ENCODE measurements around the gene CAMK1G.

Gene CAMK1G

GRCh38 chr1:209569455-209570207, 13.9 kb upstream of the CAMK1G start:
- Histone ChIP-seq H3K4me1 (ENCODE audit: insufficient read depth, low read length) (no peaks in the 10 kb centered on the region), H3K27me3 (ENCODE audit: insufficient read depth, low read length) (peaks cover 28% of the 10 kb centered on the region), H3K4me3 (ENCODE audit: low read length) (no peak overlapping the region), H3K9ac (ENCODE audit: low read depth, low read length) (no peak overlapping the region), H3K36me3 (ENCODE audit: insufficient read depth, low read depth, low read length) (no peaks in the 10 kb centered on the region), H3K9me3 (ENCODE audit: insufficient read depth, low read depth, low read length) (no peaks in the 10 kb centered on the region), H3K27ac (ENCODE audit: low read length) (no peak overlapping the region)

GRCh38 chr1:209570743-209571142, 12.8 kb upstream of the CAMK1G start:
- no peaks in the 10 kb centered on the region for H3K9me3 ChIP-seq (ENCODE audit: insufficient read depth, low read depth, low read length)
- no peaks in the 10 kb centered on the region for H3K36me3 ChIP-seq (ENCODE audit: insufficient read depth, low read depth, low read length)
- H3K4me3 ChIP-seq (ENCODE audit: low read length), result no peak overlapping the region
- H3K27ac ChIP-seq (ENCODE audit: low read length), result no peak overlapping the region
- peaks cover 21% of the 10 kb centered on the region for H3K27me3 ChIP-seq (ENCODE audit: insufficient read depth, low read length)
- H3K4me1 ChIP-seq (ENCODE audit: insufficient read depth, low read length), result no peaks in the 10 kb centered on the region
- H3K9ac ChIP-seq (ENCODE audit: low read depth, low read length), result no peak overlapping the region

GRCh38 chr1:209576392-209577197, 6.9 kb upstream of the CAMK1G start:
- Histone ChIP-seq H3K9me3 (ENCODE audit: insufficient read depth, low read depth, low read length) (no peaks in the 10 kb centered on the region), H3K36me3 (ENCODE audit: insufficient read depth, low read depth, low read length) (no peaks in the 10 kb centered on the region)

GRCh38 chr1:209577346-209577745, 6.2 kb upstream of the CAMK1G start:
- Histone ChIP-seq H3K9ac (ENCODE audit: low read depth, low read length) (no peak overlapping the region), H3K27me3 (ENCODE audit: insufficient read depth, low read length) (peaks cover 13% of the 10 kb centered on the region; the same call in 1 of the 2 replicates), H3K27ac (ENCODE audit: low read length) (no peak overlapping the region), H3K4me1 (ENCODE audit: insufficient read depth, low read length) (no peaks in the 10 kb centered on the region), H3K4me3 (ENCODE audit: low read length) (no peak overlapping the region), H3K9me3 (ENCODE audit: insufficient read depth, low read depth, low read length) (no peaks in the 10 kb centered on the region), H3K36me3 (ENCODE audit: insufficient read depth, low read depth, low read length) (no peaks in the 10 kb centered on the region)

More at GRCh38 chr1:209576392-209577197, 6.9 kb upstream of the CAMK1G start:
- Histone ChIP-seq H3K4me1 (ENCODE audit: insufficient read depth, low read length) (no peaks in the 10 kb centered on the region), H3K4me3 (ENCODE audit: low read length) (no peak overlapping the region), H3K27ac (ENCODE audit: low read length) (no peak overlapping the region), H3K27me3 (ENCODE audit: insufficient read depth, low read length) (peaks cover 13% of the 10 kb centered on the region; the same call in 1 of the 2 replicates), H3K9ac (ENCODE audit: low read depth, low read length) (no peak overlapping the region)

- Histone ChIP-seq H3K27me3 (ENCODE audit: insufficient read depth, low read length) (peaks cover 24% of the 10 kb centered on the region), H3K9ac (ENCODE audit: low read depth, low read length) (no peak overlapping the region), H3K9me3 (ENCODE audit: insufficient read depth, low read depth, low read length) (no peaks in the 10 kb centered on the region), H3K4me3 (ENCODE audit: low read length) (no peak overlapping the region), H3K27ac (ENCODE audit: low read length) (no peak overlapping the region), H3K36me3 (ENCODE audit: insufficient read depth, low read depth, low read length) (no peaks in the 10 kb centered on the region), H3K4me1 (ENCODE audit: insufficient read depth, low read length) (peaks cover 4% of the 10 kb centered on the region; the same call in 1 of the 2 replicates)
Measured at GRCh38 chr1:209580577-209580976, 2.9 kb upstream of the CAMK1G start.

- H3K4me1 ChIP-seq (ENCODE audit: insufficient read depth, low read length), result peaks cover 18% of the 10 kb centered on the region
- peaks cover 34% of the 10 kb centered on the region for H3K27me3 ChIP-seq (ENCODE audit: insufficient read depth, low read length)
- no peaks in the 10 kb centered on the region for H3K36me3 ChIP-seq (ENCODE audit: insufficient read depth, low read depth, low read length)
- H3K9me3 ChIP-seq (ENCODE audit: insufficient read depth, low read depth, low read length), result no peaks in the 10 kb centered on the region; the same call in 1 of the 2 replicates
- no peak overlapping the region for H3K27ac ChIP-seq (ENCODE audit: low read length)
- H3K4me3 ChIP-seq (ENCODE audit: low read length), result peak overlapping the region; percentile 67
- H3K9ac ChIP-seq (ENCODE audit: low read depth, low read length), result no peak overlapping the region; the same call in 1 of the 2 replicates
Measured at GRCh38 chr1:209584231-209584672, 738 bp downstream of the CAMK1G start.

- Histone ChIP-seq H3K36me3 (ENCODE audit: insufficient read depth, low read depth, low read length) (no peaks in the 10 kb centered on the region), H3K9ac (ENCODE audit: low read depth, low read length) (no peak overlapping the region), H3K4me1 (ENCODE audit: insufficient read depth, low read length) (peaks cover 18% of the 10 kb centered on the region), H3K9me3 (ENCODE audit: insufficient read depth, low read depth, low read length) (no peaks in the 10 kb centered on the region; the same call in 1 of the 2 replicates), H3K4me3 (ENCODE audit: low read length) (peak overlapping the region; percentile 59), H3K27me3 (ENCODE audit: insufficient read depth, low read length) (peaks cover 34% of the 10 kb centered on the region), H3K27ac (ENCODE audit: low read length) (no peak overlapping the region)
Measured at GRCh38 chr1:209585197-209585596, 1.7 kb downstream of the CAMK1G start.

- Histone ChIP-seq H3K4me3 (ENCODE audit: low read length) (peak overlapping the region; percentile 59), H3K27ac (ENCODE audit: low read length) (no peak overlapping the region), H3K9me3 (ENCODE audit: insufficient read depth, low read depth, low read length) (no peaks in the 10 kb centered on the region; the same call in 1 of the 2 replicates), H3K27me3 (ENCODE audit: insufficient read depth, low read length) (peaks cover 34% of the 10 kb centered on the region), H3K36me3 (ENCODE audit: insufficient read depth, low read depth, low read length) (no peaks in the 10 kb centered on the region), H3K4me1 (ENCODE audit: insufficient read depth, low read length) (peaks cover 18% of the 10 kb centered on the region), H3K9ac (ENCODE audit: low read depth, low read length) (no peak overlapping the region; the same call in 1 of the 2 replicates)
Measured at GRCh38 chr1:209585672-209586071, 2.2 kb downstream of the CAMK1G start.

GRCh38 chr1:209586221-209586740, 2.8 kb downstream of the CAMK1G start:
- no peak overlapping the region for H3K27ac ChIP-seq (ENCODE audit: low read length)
- no peaks in the 10 kb centered on the region; the same call in 1 of the 2 replicates for H3K9me3 ChIP-seq (ENCODE audit: insufficient read depth, low read depth, low read length)
- H3K4me3 ChIP-seq (ENCODE audit: low read length), result peak overlapping the region; percentile 59
- peaks cover 18% of the 10 kb centered on the region for H3K4me1 ChIP-seq (ENCODE audit: insufficient read depth, low read length)
- H3K9ac ChIP-seq (ENCODE audit: low read depth, low read length), result no peak overlapping the region; the same call in 1 of the 2 replicates
- H3K27me3 ChIP-seq (ENCODE audit: insufficient read depth, low read length), result peaks cover 34% of the 10 kb centered on the region
- no peaks in the 10 kb centered on the region for H3K36me3 ChIP-seq (ENCODE audit: insufficient read depth, low read depth, low read length)

- peaks cover 34% of the 10 kb centered on the region for H3K27me3 ChIP-seq (ENCODE audit: insufficient read depth, low read length)
- no peaks in the 10 kb centered on the region for H3K36me3 ChIP-seq (ENCODE audit: insufficient read depth, low read depth, low read length)
- peaks cover 18% of the 10 kb centered on the region for H3K4me1 ChIP-seq (ENCODE audit: insufficient read depth, low read length)
Measured at GRCh38 chr1:209587789-209588188, 4.3 kb downstream of the CAMK1G start.

GRCh38 chr1:209589440-209589839, 5.9 kb downstream of the CAMK1G start:
- Histone ChIP-seq H3K9ac (ENCODE audit: low read depth, low read length) (no peak overlapping the region), H3K27me3 (ENCODE audit: insufficient read depth, low read length) (peaks cover 26% of the 10 kb centered on the region), H3K4me3 (ENCODE audit: low read length) (no peak overlapping the region), H3K27ac (ENCODE audit: low read length) (no peak overlapping the region), H3K4me1 (ENCODE audit: insufficient read depth, low read length) (peaks cover 14% of the 10 kb centered on the region), H3K36me3 (ENCODE audit: insufficient read depth, low read depth, low read length) (no peaks in the 10 kb centered on the region), H3K9me3 (ENCODE audit: insufficient read depth, low read depth, low read length) (no peaks in the 10 kb centered on the region; the same call in 1 of the 2 replicates)

More at GRCh38 chr1:209587789-209588188, 4.3 kb downstream of the CAMK1G start:
- no peak overlapping the region for H3K27ac ChIP-seq (ENCODE audit: low read length)
- H3K9me3 ChIP-seq (ENCODE audit: insufficient read depth, low read depth, low read length), result no peaks in the 10 kb centered on the region; the same call in 1 of the 2 replicates
- H3K9ac ChIP-seq (ENCODE audit: low read depth, low read length), result no peak overlapping the region
- H3K4me3 ChIP-seq (ENCODE audit: low read length), result no peak overlapping the region
